Pancreas (tissue), 10 donors: ENCODE results near the gene TARM1. TPM values are rescaled to one million over a fixed set of nuclear protein-coding genes. Genes with fewer than 3 reads are reported as not detected.
A peak's percentile ranks its signal among the peaks of the same experiment; 100 is the strongest.

Experiments used
- ATAC-seq, 4 donors: fragments of 200-7000 bp; cut with Tn5 transposase; one replicate each; pipeline versions ENCODE4 v1.8.0 to v1.9.1; 2020; ENCODE audit warnings: mild to moderate bottlenecking in 4 of 4, moderate library complexity in 4 of 4
- DNase-seq, 6 donors: peaks; one replicate each; pipeline ENCODE4 v3.0.0-alpha.2; 2020
- FAIRE-seq: peaks from 2 replicates; lab custom pipeline; 2012; peaks lifted over from hg19 to GRCh38; lab: Jason Lieb, UNC
- H3K27ac ChIP-seq, 4 donors: fragments of 200-600 bp; sonication (generic); 1 replicate in 3 of 4; 2 replicates in 1 of 4; pipeline versions ENCODE4 v1.5.0 to v1.8.0; 2020
- H3K27me3 ChIP-seq, 4 donors: fragments of 200-600 bp; one replicate each; pipeline ENCODE4 v1.8.0; 2021
- H3K36me3 ChIP-seq, 3 donors: fragments of 200-600 bp; sonication (generic) in 1 of 3; one replicate each; pipeline versions ENCODE4 v1.5.0 to v1.8.0; 2020 to 2021
- H3K4me1 ChIP-seq, 3 donors: fragments of 200-600 bp; one replicate each; pipeline ENCODE4 v1.8.0; 2021
- H3K4me3 ChIP-seq, 4 donors: fragments of 200-600 bp; sonication (generic) in 2 of 4; one replicate each; pipeline versions ENCODE4 v1.5.0 to v1.8.0; 2020 to 2021
- H3K9me3 ChIP-seq, 4 donors: fragments of 200-600 bp; one replicate each; pipeline ENCODE4 v1.8.0; 2021
- CTCF ChIP-seq, 4 donors: fragments of 200-600 bp; sonication (generic) in 3 of 4; IDR thresholded peaks; one replicate each; pipeline versions ENCODE4 v1.5.0 to v1.8.0; 2021; ENCODE audit warnings: antibody characterized with exemption in 4 of 4
- WGBS, 2 donors: extraction: QIAGEN DNeasy Blood & Tissue Kit; methylation state at CpG; one replicate each; pipeline ENCODE4 v1.1.7; 2013; 5-methylcytosine and 5-hydroxymethylcytosine counted together
- intact Hi-C, 3 donors: fragments of 100-400 bp; cut with DNase I; formaldehyde crosslinking; loops; one replicate each; pipeline versions ENCODE4 v1.11.1 to v1.14.2; 2022
- polyA plus RNA-seq, 2 donors: library from polyadenylated mRNA; stranded (reverse); fragments of 200-250 nt; gene quantifications; one replicate each; pipeline ENCODE4 v1.2.3, GENCODE V29; 2013
- total RNA-seq, 6 donors: library from RNA; stranded (reverse); fragmentation: NEBNext Ultra II Directional in 4 of 6; extraction: Animal tissue kit (Norgen Biotek cat#: 25700) in 4 of 6; gene quantifications; one replicate each; pipeline versions ENCODE4 v1.2.1 to v1.2.4, GENCODE V29; 2021 to 2023
- donor health status: healthy with polysubstance abuse.
- donor health status: DM: no; HTN: no; CAD: no; lungs with moderate emphysema.
- donor health status: DM: no; HTN: no; CAD: no.
- donor health status: control.
- donor health status: control.
- donor health status: Bipolar disorder and iron deficiency.
- donor health status: DM: yes; HTN: yes; CAD: no.
- donor health status: DM: no; HTN: no; CAD: no.
- donor health status: DM: no; HTN: no; CAD: no.
- donor health status: DM: yes; HTN: yes; CAD: no.

Gene TARM1
- total and polyA plus RNA-seq, 8 donors: not detected

GRCh38 chr19:54107876-54108490, 26.8 kb upstream of the TARM1 start:
- FAIRE-seq: no peak
- Histone ChIP-seq H3K4me1 (peaks cover 0 to 5% (median 0%) of the 10 kb centered on the region in 3 donors), H3K27ac (no peak overlapping the region), H3K4me3 (no peak overlapping the region), H3K36me3 (peaks cover 0 to 21% (median 0%) of the 10 kb centered on the region in 3 donors), H3K27me3 (no peaks in the 10 kb centered on the region), H3K9me3 (no peaks in the 10 kb centered on the region)
- no peak for ATAC-seq
- intact Hi-C loops: no loop called here
- no peak for TF ChIP-seq CTCF (IDR thresholded peaks at IDR 0.05)
- 81 to 87% methylated on average over 21 of the region's 21 CpGs for WGBS, 2 donors
- DNase-seq: peak in 3 of 6 donors; percentile 10 to 68 (median 41)

GRCh38 chr19:54106716-54107115, 25.6 kb upstream of the TARM1 start:
- no peak for FAIRE-seq
- no peak overlapping the region for H3K4me3 ChIP-seq
- H3K27me3 ChIP-seq: no peaks in the 10 kb centered on the region
- peaks cover 0 to 5% (median 0%) of the 10 kb centered on the region in 3 donors for H3K4me1 ChIP-seq
- TF ChIP-seq CTCF (IDR thresholded peaks at IDR 0.05): no peak
- no peak overlapping the region for H3K27ac ChIP-seq
- H3K9me3 ChIP-seq: no peaks in the 10 kb centered on the region
- peaks cover 0 to 21% (median 0%) of the 10 kb centered on the region in 3 donors for H3K36me3 ChIP-seq
- intact Hi-C loops: no loop called here
- DNase-seq: no peak
- ATAC-seq: no peak
- 85 to 87% methylated on average over 15 of the region's 15 CpGs for WGBS, 2 donors

GRCh38 chr19:54105796-54106195, 24.6 kb upstream of the TARM1 start:
- Histone ChIP-seq H3K9me3 (no peaks in the 10 kb centered on the region), H3K4me3 (no peak overlapping the region), H3K4me1 (peaks cover 0 to 5% (median 0%) of the 10 kb centered on the region in 3 donors), H3K27me3 (no peaks in the 10 kb centered on the region), H3K36me3 (peaks cover 0 to 21% (median 0%) of the 10 kb centered on the region in 3 donors), H3K27ac (no peak overlapping the region)
- intact Hi-C loops: no loop called here
- WGBS, 2 donors: 94 to 97% methylated on average over 10 of the region's 10 CpGs
- FAIRE-seq: no peak
- no peak for DNase-seq
- TF ChIP-seq CTCF (IDR thresholded peaks at IDR 0.05): no peak
- no peak for ATAC-seq

GRCh38 chr19:54104998-54105715, 24.0 kb upstream of the TARM1 start:
- ATAC-seq: no peak
- Histone ChIP-seq H3K4me3 (no peak overlapping the region), H3K9me3 (no peaks in the 10 kb centered on the region), H3K4me1 (peaks cover 0 to 5% (median 0%) of the 10 kb centered on the region in 3 donors), H3K27ac (no peak overlapping the region), H3K27me3 (no peaks in the 10 kb centered on the region), H3K36me3 (peaks cover 0 to 21% (median 0%) of the 10 kb centered on the region in 3 donors)
- no peak for DNase-seq
- no peak for FAIRE-seq
- intact Hi-C loops: no loop called here
- no peak for TF ChIP-seq CTCF (IDR thresholded peaks at IDR 0.05)
- 87 to 91% methylated on average over 11 of the region's 11 CpGs for WGBS, 2 donors
